ENCODE measurements around the gene C1orf35.

C1orf35 gene

GRCh38 chr1:228095161-228095560 lies 8.0 kb downstream of the C1orf35 start:
- in situ Hi-C loops (cut with MboI; ENCODE audit: low sequenced_read_pairs): no loop called here

DNA sequence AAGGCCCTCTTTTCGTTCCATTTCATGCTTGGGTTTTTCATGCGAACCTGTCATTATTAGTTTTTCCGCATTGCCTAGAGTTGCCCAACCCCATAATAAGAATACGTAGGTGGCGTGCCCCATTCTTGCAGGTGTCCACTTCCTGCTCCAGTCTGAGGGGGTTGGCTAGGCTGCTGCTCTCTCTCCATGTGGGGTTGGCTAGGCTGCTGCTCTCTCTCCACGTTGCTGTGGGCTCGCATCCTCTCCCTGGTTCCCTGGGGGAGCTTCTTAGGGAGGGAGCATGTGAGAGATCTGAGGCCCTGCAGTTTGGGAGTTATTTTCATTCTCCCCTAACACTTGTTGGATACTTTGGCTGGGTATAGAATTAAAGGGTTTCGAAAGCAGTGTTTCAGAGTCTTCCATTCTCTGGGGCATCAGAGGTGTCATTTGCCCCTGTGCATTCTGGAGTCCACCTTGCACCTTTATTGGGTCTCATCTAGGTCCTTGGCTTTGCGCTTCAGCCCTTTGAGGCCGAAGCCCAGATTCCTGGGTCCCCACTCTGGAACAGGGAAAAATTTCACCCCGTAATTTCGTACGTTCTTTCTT lies 8.6 kb downstream of the C1orf35 start:
- in situ Hi-C loops (cut with MboI; ENCODE audit: low sequenced_read_pairs): no loop called here

DNA sequence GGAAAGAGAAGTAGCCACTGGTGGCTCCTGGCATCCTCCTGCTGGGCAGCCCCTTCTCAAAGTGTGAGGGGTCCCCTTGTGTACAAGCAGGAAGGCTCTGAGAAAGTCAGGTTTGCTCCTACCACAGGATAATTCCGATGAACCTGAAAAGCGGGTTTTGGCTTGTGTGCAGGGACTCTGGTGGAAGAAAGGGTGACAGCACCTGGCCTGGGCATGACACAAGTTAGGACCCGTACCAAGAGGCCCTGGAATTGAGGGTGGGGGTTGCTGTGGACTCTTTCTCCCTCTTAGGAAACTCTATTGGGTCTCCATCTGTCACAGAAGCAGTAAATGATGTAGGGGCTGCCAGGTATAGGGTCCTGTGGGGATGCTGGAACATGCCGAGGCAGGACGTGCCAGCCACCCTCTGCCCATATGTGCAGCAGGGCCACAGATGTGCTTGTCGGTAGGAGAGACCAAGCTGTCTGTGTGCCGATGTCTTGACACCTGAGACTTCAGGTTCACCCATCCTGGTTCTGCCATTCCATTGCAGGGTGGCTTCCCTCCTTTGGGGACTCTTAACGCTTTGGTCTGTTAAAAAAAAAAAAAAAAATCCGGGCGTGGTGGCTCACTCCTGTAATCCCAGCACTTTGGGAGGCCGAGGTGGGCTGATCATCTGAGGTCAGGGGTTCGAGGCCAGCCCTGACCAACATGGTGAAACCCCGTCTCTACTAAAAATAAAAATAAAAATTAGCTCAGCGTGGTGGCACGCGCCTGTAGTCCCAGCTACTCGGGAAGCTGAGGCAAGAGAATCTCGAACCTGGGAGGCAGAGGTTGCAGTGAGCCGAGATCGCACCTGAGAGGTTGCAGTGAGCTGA lies 9.8 kb downstream of the C1orf35 start:
- in situ Hi-C loops (cut with MboI; ENCODE audit: low sequenced_read_pairs): no loop called here

- in situ Hi-C loops (cut with MboI; ENCODE audit: low sequenced_read_pairs): no loop called here
Observed at GRCh38 chr1:228092342-228093049, 10.6 kb downstream of the C1orf35 start.

DNA sequence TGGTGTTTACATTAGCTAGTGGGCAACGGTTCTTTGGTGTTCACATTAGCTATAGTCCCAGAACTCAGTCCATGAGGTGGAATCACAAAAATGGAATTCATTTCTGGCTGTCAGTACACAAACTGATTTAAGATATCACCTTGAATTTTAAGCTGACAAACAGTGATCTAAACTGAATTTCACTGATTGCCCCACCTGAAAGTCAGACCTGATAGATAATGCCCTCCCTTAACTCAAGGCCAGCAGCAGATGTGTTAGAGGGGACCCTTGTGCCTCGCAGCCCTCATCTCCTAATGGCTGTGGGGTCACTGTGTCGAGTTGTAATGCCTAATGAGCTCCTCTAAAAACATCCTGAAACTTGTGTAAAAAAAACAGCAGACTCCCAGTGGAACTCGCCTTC lies 12.0 kb downstream of the C1orf35 start:
- in situ Hi-C loops (cut with MboI; ENCODE audit: low sequenced_read_pairs): no loop called here

DNA sequence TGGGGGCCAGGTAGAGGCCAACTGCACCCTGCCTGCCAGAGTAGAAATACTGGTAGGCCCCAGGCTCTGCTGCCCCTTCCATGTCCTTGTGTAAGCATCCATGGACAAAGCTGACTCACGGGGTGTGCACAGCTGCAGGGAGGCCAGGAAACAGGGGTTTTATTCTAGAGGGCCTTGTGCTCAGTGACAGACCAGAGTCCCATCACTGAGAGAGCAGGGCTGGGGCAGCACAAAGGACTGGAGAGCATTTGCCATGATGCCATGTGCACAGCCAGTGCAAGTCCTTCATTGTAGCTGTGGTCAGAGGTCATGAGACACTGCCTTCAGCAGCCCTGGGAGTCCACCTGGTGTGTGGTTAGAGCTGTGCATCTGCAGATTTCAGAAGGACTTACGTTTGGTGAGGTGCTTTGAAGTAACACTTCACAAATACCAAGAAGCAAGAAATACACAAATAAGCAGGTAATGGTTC lies 12.5 kb downstream of the C1orf35 start:
- in situ Hi-C loops (cut with MboI; ENCODE audit: low sequenced_read_pairs): no loop called here

- in situ Hi-C loops (cut with MboI; ENCODE audit: low sequenced_read_pairs): no loop called here
Observed at GRCh38 chr1:228089519-228090380, 13.4 kb downstream of the C1orf35 start.

- in situ Hi-C loops (cut with MboI; ENCODE audit: low sequenced_read_pairs): no loop called here
Observed at GRCh38 chr1:228088586-228089498, 14.3 kb downstream of the C1orf35 start.

DNA sequence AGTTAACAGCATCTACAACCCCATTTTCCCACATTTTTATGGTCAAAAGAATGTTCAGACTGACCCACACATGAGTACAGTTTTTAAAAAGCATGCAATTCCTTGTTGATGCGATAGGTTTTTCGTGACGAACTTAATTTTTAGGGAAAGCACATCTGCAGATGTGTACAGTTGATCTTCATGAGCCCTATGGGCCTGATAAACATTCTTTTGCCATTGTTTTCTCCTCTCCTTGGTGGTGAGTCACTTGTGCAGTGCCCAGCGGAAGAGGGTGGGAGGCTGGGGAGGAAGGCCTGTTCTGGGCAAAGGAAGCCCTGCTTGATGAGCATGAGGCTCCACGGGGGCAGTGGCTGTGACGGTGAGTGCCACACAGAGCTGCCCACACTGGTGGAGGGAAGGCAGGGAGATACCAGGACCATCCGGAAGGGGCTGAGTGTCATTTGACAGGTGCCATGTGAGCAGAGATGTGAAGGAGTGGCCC lies 15.3 kb downstream of the C1orf35 start:
- in situ Hi-C loops (cut with MboI; ENCODE audit: low sequenced_read_pairs): no loop called here

DNA sequence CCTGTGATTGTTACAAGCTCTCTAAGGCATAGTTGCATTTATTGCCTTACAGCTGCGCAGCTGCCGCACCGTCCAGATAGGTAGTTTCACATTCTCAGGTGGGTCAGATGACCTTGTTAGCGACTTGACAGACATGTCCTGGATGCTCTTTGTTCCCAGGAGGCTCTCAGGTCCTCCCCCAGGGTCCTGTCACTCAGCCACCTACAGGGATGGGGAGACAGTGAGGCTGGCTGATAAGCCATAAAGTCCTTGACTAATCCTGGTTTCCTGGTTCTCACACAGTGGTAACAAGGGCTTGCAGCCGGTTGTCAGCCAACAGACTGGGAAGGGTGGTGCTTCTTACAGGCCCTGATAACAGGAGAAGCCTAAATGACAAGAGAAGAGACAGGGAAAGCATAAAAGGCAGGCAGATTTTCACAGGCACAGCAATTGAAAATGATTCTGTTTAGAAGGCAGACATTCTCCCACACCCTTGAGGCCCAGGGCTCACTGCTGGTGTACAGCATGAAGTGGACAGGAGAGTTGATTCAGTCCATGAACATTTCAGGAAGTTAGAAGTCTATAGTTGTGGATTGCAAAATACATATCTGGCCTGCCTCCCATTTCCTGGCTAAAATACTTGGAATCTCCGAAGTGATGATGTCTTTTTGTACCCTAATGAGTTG lies 17.7 kb downstream of the C1orf35 start:
- in situ Hi-C loops (cut with MboI; ENCODE audit: low sequenced_read_pairs): no loop called here

GRCh38 chr1:228084797-228085196 lies 18.3 kb downstream of the C1orf35 start:
- in situ Hi-C loops (cut with MboI; ENCODE audit: low sequenced_read_pairs): no loop called here

DNA sequence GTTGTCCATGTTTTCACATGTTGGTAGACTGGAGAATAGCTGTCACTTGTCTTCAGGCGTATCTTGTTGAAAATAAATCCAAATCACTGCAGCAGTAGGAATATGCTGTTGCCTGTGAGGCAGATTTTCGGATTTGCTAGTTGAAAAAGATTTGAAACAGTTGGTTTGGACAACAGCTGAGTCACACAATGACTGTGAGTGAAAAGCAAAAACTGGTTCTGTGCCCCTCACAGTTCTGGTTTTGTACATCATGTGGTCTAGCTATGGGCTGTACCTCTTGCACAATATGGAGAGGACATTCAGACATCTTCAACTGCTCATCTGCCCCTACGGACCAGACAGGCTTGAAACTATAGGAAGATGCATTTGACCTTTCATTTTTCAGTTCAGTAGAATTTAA lies 18.8 kb downstream of the C1orf35 start:
- in situ Hi-C loops (cut with MboI; ENCODE audit: low sequenced_read_pairs): no loop called here

DNA sequence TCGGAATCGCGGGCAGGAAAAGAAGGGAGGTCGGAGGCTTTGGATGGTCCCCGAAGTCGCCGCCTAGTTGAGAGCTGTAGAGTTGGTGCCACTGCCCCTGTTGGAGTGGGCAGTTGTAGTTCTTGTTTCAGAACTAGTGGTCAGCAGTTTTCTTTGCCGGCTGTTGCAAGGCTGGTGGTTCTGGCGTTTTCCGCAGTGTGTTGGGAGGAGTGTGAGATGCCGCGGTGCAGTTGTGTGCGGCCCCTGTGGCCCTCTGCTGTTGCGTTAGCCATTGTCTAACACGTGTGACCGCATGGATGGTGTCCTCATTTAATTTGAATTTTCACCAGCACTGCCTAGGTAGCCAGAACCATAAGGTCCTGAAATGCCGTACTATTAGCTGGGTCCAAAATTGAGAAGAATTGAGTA lies 19.2 kb downstream of the C1orf35 start:
- in situ Hi-C loops (cut with MboI; ENCODE audit: low sequenced_read_pairs): no loop called here

DNA sequence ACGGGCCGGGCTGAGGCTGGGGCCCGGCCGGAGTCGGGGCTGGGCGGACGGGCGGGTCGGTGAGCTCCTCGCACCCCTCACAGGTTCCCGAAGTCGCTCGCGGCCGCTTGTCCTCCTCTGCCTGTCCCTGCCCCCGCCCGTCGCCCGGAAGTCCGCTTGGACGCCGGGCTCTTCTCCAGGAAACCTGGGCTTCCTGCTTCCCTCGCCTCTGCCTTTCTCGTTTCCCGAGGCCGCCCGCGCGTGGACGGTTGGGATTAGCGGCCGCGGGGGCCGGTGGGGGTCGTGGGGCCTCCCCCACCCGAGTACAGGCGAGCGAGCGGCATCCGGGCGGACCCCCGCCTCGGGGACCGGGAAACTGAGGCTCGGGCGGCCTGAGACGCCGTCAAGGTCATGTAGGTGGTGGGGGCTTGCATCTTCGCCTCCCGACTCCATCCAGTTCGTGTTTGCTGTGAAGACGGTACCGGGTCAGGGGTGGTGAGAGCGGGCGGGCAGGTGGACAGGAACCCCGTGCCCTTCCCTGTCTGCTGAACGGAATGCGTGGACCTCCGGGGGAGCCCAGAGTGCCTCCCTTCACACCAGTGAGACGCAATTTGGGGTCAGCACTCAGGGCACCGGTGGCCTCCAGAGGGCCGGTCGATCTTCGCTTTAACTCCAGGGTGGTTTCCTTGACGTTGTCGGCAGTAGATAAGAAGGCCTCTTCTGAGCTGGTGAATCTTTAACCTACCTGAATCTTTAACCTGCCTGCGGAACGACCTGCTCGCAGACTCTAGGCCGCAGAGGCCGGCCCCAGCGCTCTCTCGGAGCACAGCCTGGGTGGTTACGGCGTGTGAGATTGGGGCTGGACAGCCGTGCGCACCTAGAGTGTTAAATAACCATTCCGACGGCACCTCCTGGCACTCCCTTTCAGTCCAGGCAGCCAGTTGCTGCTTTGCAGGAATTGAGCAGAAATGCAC lies 19.9 kb downstream of the C1orf35 start:
- in situ Hi-C loops (cut with MboI; ENCODE audit: low sequenced_read_pairs): no loop called here

GRCh38 chr1:228082214-228082917 lies 20.8 kb downstream of the C1orf35 start, which contains the start of gene ARF1:
ARF1 (plus strand) TSS chr1:228082708; CDS start chr1:228097115, 14,407 bp downstream.
- in situ Hi-C loops (cut with MboI; ENCODE audit: low sequenced_read_pairs): no loop called here

DNA sequence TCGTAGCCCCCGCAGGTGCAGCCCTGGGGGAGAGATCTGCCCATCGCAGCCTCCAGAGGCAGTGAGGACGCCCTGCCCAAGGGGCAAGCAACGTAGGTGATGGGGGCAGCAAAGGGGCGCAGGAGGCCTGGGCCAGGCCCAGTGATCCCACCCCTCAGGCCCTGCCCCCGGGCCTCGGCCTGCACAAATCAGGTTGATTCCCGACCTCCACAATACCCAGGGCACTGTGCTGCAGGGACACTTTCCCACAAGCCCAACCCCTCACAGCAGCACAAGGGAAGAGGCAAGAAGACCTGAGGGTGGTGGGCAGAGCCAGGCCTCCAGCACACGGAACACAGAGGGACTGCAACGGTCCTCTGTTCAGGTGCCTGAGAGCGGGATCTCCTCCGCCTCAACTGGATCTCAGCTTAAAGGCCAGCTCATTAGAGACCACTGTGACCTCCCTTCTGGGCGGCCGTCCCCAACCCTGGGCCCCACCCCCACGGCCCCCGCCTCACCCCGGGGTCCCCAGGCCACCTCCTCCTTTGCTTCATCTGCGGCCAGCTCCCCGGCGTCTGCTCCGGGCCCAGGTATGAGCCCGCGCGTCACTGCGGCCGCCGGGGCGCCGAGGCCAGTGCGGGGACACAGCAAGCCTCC lies 21.4 kb downstream of the C1orf35 start:
- in situ Hi-C loops (cut with MboI; ENCODE audit: low sequenced_read_pairs): no loop called here

DNA sequence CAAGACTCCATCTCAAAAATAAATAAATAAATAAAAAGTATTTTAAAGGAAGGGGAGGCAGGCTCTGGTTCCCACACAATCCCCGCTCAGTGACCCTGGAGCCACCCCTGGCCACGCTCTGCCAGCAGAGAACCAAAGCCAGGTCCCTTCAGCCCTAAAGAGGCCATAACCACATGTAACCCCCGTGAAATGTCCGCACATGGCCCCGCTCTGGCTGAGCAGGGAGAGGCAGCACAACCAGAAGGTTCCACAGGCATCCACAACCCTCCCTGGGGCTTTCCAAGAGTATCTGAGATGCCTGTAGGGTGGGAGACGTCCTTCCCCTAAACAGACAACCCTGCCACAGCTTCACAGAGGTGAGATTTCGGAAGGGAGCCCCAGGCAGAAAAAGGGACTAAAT lies 22.0 kb downstream of the C1orf35 start:
- in situ Hi-C loops (cut with MboI; ENCODE audit: low sequenced_read_pairs): no loop called here

Measured in HL-60/S4 treated with phorbol 12-myristate 13-acetate at 8.2 ng/mL for 4 days and 3 days (cell line).